Keratinocyte (primary cell): ENCODE measurements around the gene GAS6. TPM values are rescaled to one million over a fixed set of nuclear protein-coding genes. Genes with fewer than 3 reads are reported as not detected.

ENCODE experiments used
- DNase-seq: peaks from one replicate; pipeline ENCODE4 v3.0.0-alpha.2; 2011; ENCODE audit warnings: low read depth, missing footprints, low spot score
- FAIRE-seq: peaks from 2 replicates; lab custom pipeline; 2011; peaks lifted over from hg19 to GRCh38; lab: Jason Lieb, UNC
- H2AFZ ChIP-seq: 2 replicates; pipeline ENCODE4 v1.6.0; 2012; ENCODE audit warnings: low read length, control low read depth, inconsistent platforms; ENCODE audit not compliant: control insufficient read depth
- H3K27ac ChIP-seq: 2 replicates; pipeline ENCODE4 v1.5.1; 2011; ENCODE audit warnings: low read length; ENCODE audit not compliant: control insufficient read depth, insufficient read depth
- H3K27me3 ChIP-seq: 3 replicates; pipeline ENCODE4 v1.6.0; 2011; ENCODE audit warnings: low read length; ENCODE audit not compliant: control insufficient read depth, insufficient read depth; ENCODE audit errors: extremely low read depth
- H3K36me3 ChIP-seq, 2 experiments: 2 replicates in 1 of 2; 3 replicates in 1 of 2; pipeline ENCODE4 v1.5.1; 2011; ENCODE audit warnings: low read length in 2 of 2, mild to moderate bottlenecking in 1 of 2; ENCODE audit not compliant: control insufficient read depth in 2 of 2, insufficient read depth in 2 of 2; ENCODE audit errors: extremely low read depth in 1 of 2
- H3K4me1 ChIP-seq: 3 replicates; pipeline ENCODE4 v1.5.1; 2011; ENCODE audit warnings: low read length; ENCODE audit not compliant: control insufficient read depth, insufficient read depth; ENCODE audit errors: extremely low read depth
- H3K4me2 ChIP-seq: 3 replicates; pipeline ENCODE4 v1.6.0; 2011; ENCODE audit warnings: low read depth, low read length; ENCODE audit not compliant: control insufficient read depth, insufficient read depth; ENCODE audit errors: extremely low read depth
- H3K4me3 ChIP-seq, 3 experiments: fragments of 200-600 bp in 1 of 3; sonication (generic) in 1 of 3; 2 replicates in 2 of 3; 3 replicates in 1 of 3; pipeline ENCODE4 v1.5.1; 2011 to 2016; ENCODE audit warnings: low read length in 3 of 3, mild to moderate bottlenecking in 3 of 3, control low read depth in 2 of 3, inconsistent platforms in 1 of 3, low read depth in 1 of 3, mixed read lengths in 1 of 3, mixed run types in 1 of 3, moderate library complexity in 1 of 3; ENCODE audit not compliant: control insufficient read depth in 2 of 3, insufficient read depth in 2 of 3; ENCODE audit errors: extremely low read depth in 1 of 3
- H3K79me2 ChIP-seq: 2 replicates; pipeline ENCODE4 v1.6.0; 2012; ENCODE audit warnings: low read length; ENCODE audit not compliant: control insufficient read depth, insufficient read depth
- H3K9ac ChIP-seq: 3 replicates; pipeline ENCODE4 v1.6.0; 2011; ENCODE audit warnings: low read length; ENCODE audit not compliant: control insufficient read depth, insufficient read depth; ENCODE audit errors: extremely low read depth
- H3K9me1 ChIP-seq: 3 replicates; pipeline ENCODE4 v1.6.0; 2011; ENCODE audit warnings: low read length; ENCODE audit not compliant: control insufficient read depth, insufficient read depth; ENCODE audit errors: extremely low read depth
- H3K9me3 ChIP-seq: 2 replicates; pipeline ENCODE4 v1.5.1; 2012; ENCODE audit warnings: low read depth, low read length; ENCODE audit not compliant: control insufficient read depth
- H4K20me1 ChIP-seq: 3 replicates; pipeline ENCODE4 v1.6.0; 2011; ENCODE audit warnings: low read length; ENCODE audit not compliant: control insufficient read depth, insufficient read depth; ENCODE audit errors: extremely low read depth
- EZH2 ChIP-seq: IDR thresholded peaks from one replicate; pipeline ENCODE4 v1.6.1; 2012; ENCODE audit warnings: inconsistent platforms, mild to moderate bottlenecking, low read length, moderate library complexity
- dilution Hi-C: fragments of 300-500 bp; cut with MboI; formaldehyde crosslinking; loops from one replicate; pipeline ENCODE4 v1.7.0; 2020; ENCODE audit warnings: low sequenced_read_pairs; ENCODE audit not compliant: extremely low pct_ligation_motif_present
- polyA plus RNA-seq, 5 experiments: library from polyadenylated mRNA; depleted of rRNA in 3 of 5; stranded (reverse) in 3 of 5; stranded (forward) in 1 of 5; unstranded in 1 of 5; fragments of >200 nt; gene quantifications; 1 replicate in 1 of 5; 2 replicates in 3 of 5; 3 replicates in 1 of 5; pipeline versions ENCODE4 v1.2.1 to v1.2.3, GENCODE V29; 2011 to 2012; ENCODE audit warnings: missing spikeins in 2 of 5, low read depth in 1 of 5, low replicate concordance in 1 of 5
- TF ChIP-seq, protein P1 (sequence below), 3 experiments: IDR thresholded peaks in 1 of 3; conservative IDR thresholded peaks in 1 of 3; optimal IDR thresholded peaks in 1 of 3; 2 replicates in 2 of 3; 3 replicates in 1 of 3; pipeline versions ENCODE3 to v1.5.1; 2011; ENCODE audit warnings: low read length in 3 of 3, mild to moderate bottlenecking in 3 of 3, moderate library complexity in 2 of 3, control low read depth in 1 of 3, inconsistent platforms in 1 of 3; ENCODE audit not compliant: insufficient read depth in 2 of 3; ENCODE audit errors: extremely low read depth in 1 of 3

GAS6 gene
- polyA plus RNA-seq, 1 donor (not counting 4 experiments of a cell fraction or from before 2014, with no cell fraction given) = 163 TPM

DNA sequence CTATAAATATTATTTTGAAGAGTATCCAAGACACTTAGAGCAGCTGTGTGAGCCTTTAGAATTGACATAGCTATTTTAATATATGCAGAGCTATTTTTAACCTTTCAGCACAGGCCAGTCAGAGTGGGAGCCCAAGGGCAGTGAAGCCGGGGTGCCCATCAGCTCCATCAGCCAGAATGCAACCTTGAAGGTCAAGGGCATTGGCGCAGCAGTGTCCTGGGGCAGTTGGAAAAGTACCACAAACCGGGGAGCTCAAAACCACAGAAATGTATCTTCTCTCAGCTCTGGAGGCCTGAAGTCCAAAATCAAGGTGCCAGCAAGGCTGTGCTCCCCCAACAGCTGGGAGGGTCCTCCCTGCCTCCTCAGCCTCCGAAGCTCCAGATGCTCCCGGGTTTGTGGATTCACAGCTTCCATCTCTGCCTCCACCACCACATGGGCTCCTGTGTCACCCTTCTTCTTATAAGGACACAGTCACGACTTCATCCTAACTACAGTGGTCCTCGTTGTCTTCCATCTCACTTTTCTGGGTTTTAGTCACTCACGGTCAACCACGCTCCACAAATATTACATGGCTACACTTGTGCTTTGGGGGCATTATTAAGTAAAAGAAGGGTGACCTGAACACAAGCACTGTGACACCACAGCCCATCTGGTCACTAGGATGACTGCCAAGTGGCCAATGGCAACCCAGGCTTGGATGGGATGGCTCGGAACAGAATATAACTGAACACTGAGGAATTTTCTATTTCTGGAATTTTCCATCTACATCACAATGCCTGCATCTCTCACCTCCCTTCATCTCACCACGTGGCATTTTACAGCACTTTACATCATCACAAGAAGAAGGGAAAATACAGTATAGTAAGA is 15.9 kb upstream of the GAS6 start:
- DNase-seq = no peak
- Histone ChIP-seq H3K27ac (no peak overlapping the region), H3K27me3 (no peaks in the 10 kb centered on the region), H3K9me1 (no peaks in the 10 kb centered on the region), H3K79me2 (no peaks in the 10 kb centered on the region), H3K9me3 (no peaks in the 10 kb centered on the region), H4K20me1 (no peaks in the 10 kb centered on the region), H2AFZ (no peak overlapping the region), H3K9ac (no peak overlapping the region), H3K4me2 (no peak overlapping the region), H3K36me3 (no peaks in the 10 kb centered on the region), H3K4me3 (no peak overlapping the region), H3K4me1 (peaks cover 12% of the 10 kb centered on the region)
- TF ChIP-seq, protein P1, sequence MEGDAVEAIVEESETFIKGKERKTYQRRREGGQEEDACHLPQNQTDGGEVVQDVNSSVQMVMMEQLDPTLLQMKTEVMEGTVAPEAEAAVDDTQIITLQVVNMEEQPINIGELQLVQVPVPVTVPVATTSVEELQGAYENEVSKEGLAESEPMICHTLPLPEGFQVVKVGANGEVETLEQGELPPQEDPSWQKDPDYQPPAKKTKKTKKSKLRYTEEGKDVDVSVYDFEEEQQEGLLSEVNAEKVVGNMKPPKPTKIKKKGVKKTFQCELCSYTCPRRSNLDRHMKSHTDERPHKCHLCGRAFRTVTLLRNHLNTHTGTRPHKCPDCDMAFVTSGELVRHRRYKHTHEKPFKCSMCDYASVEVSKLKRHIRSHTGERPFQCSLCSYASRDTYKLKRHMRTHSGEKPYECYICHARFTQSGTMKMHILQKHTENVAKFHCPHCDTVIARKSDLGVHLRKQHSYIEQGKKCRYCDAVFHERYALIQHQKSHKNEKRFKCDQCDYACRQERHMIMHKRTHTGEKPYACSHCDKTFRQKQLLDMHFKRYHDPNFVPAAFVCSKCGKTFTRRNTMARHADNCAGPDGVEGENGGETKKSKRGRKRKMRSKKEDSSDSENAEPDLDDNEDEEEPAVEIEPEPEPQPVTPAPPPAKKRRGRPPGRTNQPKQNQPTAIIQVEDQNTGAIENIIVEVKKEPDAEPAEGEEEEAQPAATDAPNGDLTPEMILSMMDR (optimal IDR thresholded peaks at IDR 0.05 in 1 of 3, IDR thresholded peaks at IDR 0.05 in 1 of 3, conservative IDR thresholded peaks at IDR 0.05 in 1 of 3; ENCODE audit: extremely low read depth in 1 of 3, insufficient read depth in 2 of 3, low read length in 3 of 3) = no peak
- TF ChIP-seq EZH2 = no peak
- no peak for FAIRE-seq
- dilution Hi-C loops = no loop called here

- Histone ChIP-seq H3K9me1 (no peaks in the 10 kb centered on the region), H3K36me3 (no peaks in the 10 kb centered on the region), H3K27ac (no peak overlapping the region), H3K4me2 (no peak overlapping the region), H3K27me3 (no peaks in the 10 kb centered on the region), H3K79me2 (no peaks in the 10 kb centered on the region), H3K9me3 (no peaks in the 10 kb centered on the region), H3K4me1 (peaks cover 12% of the 10 kb centered on the region), H3K4me3 (no peak overlapping the region), H3K9ac (no peak overlapping the region), H2AFZ (no peak overlapping the region), H4K20me1 (no peaks in the 10 kb centered on the region)
- dilution Hi-C loops = no loop called here
- FAIRE-seq = no peak
- TF ChIP-seq, protein P1 (optimal IDR thresholded peaks at IDR 0.05 in 1 of 3, IDR thresholded peaks at IDR 0.05 in 1 of 3, conservative IDR thresholded peaks at IDR 0.05 in 1 of 3; ENCODE audit: extremely low read depth in 1 of 3, insufficient read depth in 2 of 3, low read length in 3 of 3) = no peak
- no peak for TF ChIP-seq EZH2
- no peak for DNase-seq
Measured at GRCh38 chr13:113879017-113879416, 15.1 kb upstream of the GAS6 start.
